Endothelial cell of umbilical vein (primary cell): ENCODE data around the gene PRPSAP1. TPM values are rescaled to one million over a fixed set of nuclear protein-coding genes. Genes with fewer than 3 reads are reported as not detected.

Experiments used
- BruUV-seq: library from RNA; stranded (reverse); fragments of 400-500 nt; replicated peaks from 2 replicates; lab custom pipeline; 2021; lab: Mats Ljungman, UMichigan
- CTCF ChIA-PET: fragments of 300-600, 350-600 bp; sonication (Branson Sonifier 250); formaldehyde crosslinking; loops from one replicate; lab custom pipeline; 2021; ENCODE audit warnings: antibody characterized with exemption, inconsistent platforms; lab: Charles Lee
- POLR2A ChIA-PET: fragments of 300-600, 350-600 bp; sonication (Branson Sonifier 250); formaldehyde crosslinking; loops from one replicate; lab custom pipeline; 2021; ENCODE audit warnings: antibody characterized with exemption, inconsistent platforms; lab: Charles Lee
- DNase-seq: peaks from one replicate; pipeline ENCODE4 v3.0.0-alpha.2; 2011; ENCODE audit warnings: low read depth, low spot score
- FAIRE-seq: peaks from 2 replicates; lab custom pipeline; 2011; peaks lifted over from hg19 to GRCh38; lab: Jason Lieb, UNC
- H2AFZ ChIP-seq: 2 replicates; pipeline ENCODE4 v1.6.0; 2012; ENCODE audit warnings: low read depth, low read length, control low read depth, inconsistent platforms
- H3K27ac ChIP-seq: 2 replicates; pipeline ENCODE4 v1.5.1; 2011; ENCODE audit warnings: low read depth, mild to moderate bottlenecking, control low read depth, low read length, moderate library complexity; ENCODE audit not compliant: insufficient read depth
- H3K27me3 ChIP-seq, 2 experiments: 2 replicates each; pipeline versions ENCODE4 v1.6.0 to v1.6.1; 2011; ENCODE audit warnings: low read length in 2 of 2, mixed read lengths in 1 of 2; ENCODE audit not compliant: control insufficient read depth in 2 of 2, insufficient read depth in 2 of 2
- H3K36me3 ChIP-seq, 2 experiments: 2 replicates in 1 of 2; 3 replicates in 1 of 2; pipeline ENCODE4 v1.5.1; 2011; ENCODE audit warnings: low read length in 2 of 2, mild to moderate bottlenecking in 1 of 2, moderate library complexity in 1 of 2; ENCODE audit not compliant: control insufficient read depth in 2 of 2, insufficient read depth in 2 of 2; ENCODE audit errors: extremely low read depth in 1 of 2
- H3K4me1 ChIP-seq: 3 replicates; pipeline ENCODE4 v1.5.1; 2011; ENCODE audit warnings: mild to moderate bottlenecking, low read length; ENCODE audit not compliant: control insufficient read depth, insufficient read depth; ENCODE audit errors: extremely low read depth
- H3K4me2 ChIP-seq: 2 replicates; pipeline ENCODE4 v1.6.1; 2011; ENCODE audit warnings: low read length, control low read depth, mixed read lengths; ENCODE audit not compliant: insufficient read depth
- H3K4me3 ChIP-seq, 3 experiments: fragments of 200-600 bp in 1 of 3; sonication (generic), shearing (Covaris generic) in 1 of 3; replicated peaks in 1 of 3; 2 replicates each; pipeline ENCODE4 v1.5.1; 2011 to 2016; ENCODE audit warnings: control low read depth in 3 of 3, low read length in 3 of 3, mild to moderate bottlenecking in 2 of 3, inconsistent platforms in 1 of 3, low read depth in 1 of 3, moderate library complexity in 1 of 3; ENCODE audit not compliant: insufficient read depth in 1 of 3
- H3K79me2 ChIP-seq: 2 replicates; pipeline ENCODE4 v1.6.0; 2012; ENCODE audit warnings: low read length, inconsistent platforms; ENCODE audit not compliant: control insufficient read depth, insufficient read depth
- H3K9ac ChIP-seq: replicated peaks from 2 replicates; pipeline ENCODE3; 2011; ENCODE audit warnings: low read length, control low read depth; ENCODE audit not compliant: insufficient read depth; ENCODE audit errors: extremely low read depth
- H3K9me1 ChIP-seq: replicated peaks from 3 replicates; pipeline ENCODE4 v1.6.0; 2011; ENCODE audit warnings: mild to moderate bottlenecking, low read length; ENCODE audit not compliant: control insufficient read depth, insufficient read depth; ENCODE audit errors: extremely low read depth
- H3K9me3 ChIP-seq: replicated peaks from 2 replicates; pipeline ENCODE4 v1.5.1; 2012; ENCODE audit warnings: low read length, inconsistent platforms; ENCODE audit not compliant: control insufficient read depth, insufficient read depth
- H4K20me1 ChIP-seq: replicated peaks from 2 replicates; pipeline ENCODE3; 2011; ENCODE audit warnings: mild to moderate bottlenecking, low read length; ENCODE audit not compliant: control insufficient read depth, insufficient read depth; ENCODE audit errors: extremely low read depth
- CTCF ChIP-seq, 2 donors: IDR thresholded peaks; 1 replicate in 1 of 2; 2 replicates in 1 of 2; pipeline ENCODE4 v1.5.1; 2011; ENCODE audit warnings: low read length in 2 of 2, mild to moderate bottlenecking in 2 of 2, moderate library complexity in 2 of 2, control low read depth in 1 of 2, inconsistent platforms in 1 of 2, low read depth in 1 of 2; ENCODE audit not compliant: insufficient read depth in 1 of 2; ENCODE audit errors: extremely low read depth in 1 of 2
- FOS ChIP-seq: IDR thresholded peaks from 2 replicates; pipeline ENCODE4 v1.6.1; 2011; ENCODE audit warnings: mild to moderate bottlenecking, low read length, moderate library complexity, borderline replicate concordance; ENCODE audit not compliant: insufficient read depth
- JUN ChIP-seq: IDR thresholded peaks from 2 replicates; pipeline ENCODE4 v1.6.1; 2011; ENCODE audit warnings: borderline replicate concordance, low read depth; ENCODE audit not compliant: insufficient read length, insufficient read depth
- POLR2A ChIP-seq: IDR thresholded peaks from 2 replicates; pipeline ENCODE4 v1.6.1; 2012; ENCODE audit warnings: low read depth, mild to moderate bottlenecking, control low read depth, low read length
- dilution Hi-C: fragments of 300-500 bp; cut with MboI; formaldehyde crosslinking; loops from one replicate; pipeline ENCODE4 v1.15.0; 2019; ENCODE audit warnings: low sequenced_read_pairs; ENCODE audit not compliant: extremely low pct_ligation_motif_present
- intact Hi-C: fragments of 100-400 bp; cut with micrococcal nuclease; formaldehyde crosslinking; loops from one replicate; pipeline ENCODE4 v1.10.0; 2022
- polyA plus RNA-seq, 4 experiments: library from polyadenylated mRNA; depleted of rRNA in 3 of 4; stranded (reverse) in 3 of 4; unstranded in 1 of 4; fragments of >200 nt; gene quantifications; 2 replicates each; pipeline versions ENCODE4 v1.2.1 to v1.2.3, GENCODE V29; 2011 to 2012; ENCODE audit warnings: missing spikeins in 1 of 4
- total RNA-seq: library from RNA; stranded (reverse); gene quantifications from 2 replicates; pipeline ENCODE4 v1.2.3, GENCODE V29; 2021

PRPSAP1 gene
- total and polyA plus RNA-seq, 2 donors (not counting 3 experiments of a cell fraction or from before 2014, with no cell fraction given): 90.2 to 123 TPM

- peak overlapping the region; percentile 67 for H3K4me2 ChIP-seq
- peak; percentile 68 for DNase-seq
- no peaks in the 10 kb centered on the region for H3K27me3 ChIP-seq
- no peaks in the 10 kb centered on the region for H4K20me1 ChIP-seq
- CTCF ChIA-PET: interaction anchor here (3.1 to 8.1 kb wide), 6 partner anchors 13 to 80 kb away, joined by 10 to 106 read pairs (median 51); partner anchors contain the start of gene PRPSAP1
- TF ChIP-seq POLR2A (peak; percentile 1), FOS (no peak), CTCF (IDR thresholded peaks at IDR 0.05; ENCODE audit: extremely low read depth in 1 of 2, insufficient read depth in 1 of 2, low read depth in 1 of 2, low read length in 2 of 2) (peak in 1 of 2 donors; percentile 36), JUN (no peak)
- H2AFZ ChIP-seq: peak overlapping the region; percentile 26
- H3K9ac ChIP-seq: peak overlapping the region; percentile 97
- POLR2A ChIA-PET: interaction anchor here (0.6 to 3.1 kb wide), 3 partner anchors 30 to 403 kb away, joined by 4 to 10 read pairs (median 5); partner anchors contain the start of gene PRPSAP1
- intact Hi-C loops: loop anchor here (2.0 kb wide), 1 partner anchor 69 kb away; no protein-coding TSS in a partner anchor
- dilution Hi-C loops: no loop called here
- H3K36me3 ChIP-seq: no peaks in the 10 kb centered on the region
- peak overlapping the region; percentile 54 to 82 (median 65) for H3K4me3 ChIP-seq
- H3K9me3 ChIP-seq: no peaks in the 10 kb centered on the region
- H3K27ac ChIP-seq: peak overlapping the region; percentile 97
- no peaks in the 10 kb centered on the region for H3K9me1 ChIP-seq
- peaks cover 37% of the 10 kb centered on the region for H3K79me2 ChIP-seq
- H3K4me1 ChIP-seq: peaks cover 28% of the 10 kb centered on the region
- TSS peak; percentile 25 for BruUV-seq
- peak; percentile 59 for FAIRE-seq
Observed at GRCh38 chr17:76383546-76384221, 30.0 kb upstream of the PRPSAP1 start.
